ENCODE data around the gene KRTAP5-6.

DNA sequence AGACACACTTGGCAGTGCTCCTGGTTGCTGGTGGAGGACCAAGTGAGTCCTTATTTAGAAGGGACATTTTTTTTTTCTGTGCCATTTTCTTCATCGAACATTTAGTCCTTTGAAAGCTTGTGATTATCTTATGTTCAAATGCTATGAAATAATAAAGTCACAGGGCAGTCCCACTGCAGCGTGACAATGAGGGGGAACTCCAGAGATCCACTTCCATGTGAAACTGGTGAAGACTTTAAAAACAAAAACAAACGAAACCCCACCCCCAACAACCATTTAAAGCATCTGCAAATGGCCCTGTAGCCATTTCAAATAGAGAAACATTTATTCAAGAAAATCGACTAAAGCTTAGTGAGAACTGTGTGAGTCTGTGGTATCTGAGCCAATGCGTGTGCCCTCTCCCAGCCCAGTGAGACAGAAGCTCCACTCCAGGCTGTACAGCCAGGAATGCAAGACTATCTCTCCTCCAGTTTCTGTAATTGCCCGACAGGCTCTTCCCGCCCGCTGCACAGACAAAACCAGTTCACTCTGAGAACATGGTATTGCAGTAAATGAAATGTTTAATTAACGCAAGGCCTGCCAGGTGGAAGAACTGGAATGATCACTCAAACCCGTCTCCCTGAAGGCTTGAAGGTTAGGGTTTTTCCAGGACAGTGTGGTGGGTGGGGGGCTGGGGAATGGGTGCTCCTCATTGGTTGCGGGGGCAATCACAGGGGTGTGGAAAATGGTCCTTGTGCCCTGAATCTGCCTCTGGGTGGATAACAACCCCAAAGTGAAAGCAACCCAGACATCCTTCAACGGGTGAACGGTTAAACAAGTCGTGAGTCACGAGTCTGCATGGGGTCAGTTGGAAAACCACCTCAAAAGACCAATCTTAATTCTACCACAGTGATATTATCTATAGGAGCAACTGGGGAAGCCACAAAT lies 8.4 kb downstream of the KRTAP5-6 start:
- TF ChIP-seq, protein P1, sequence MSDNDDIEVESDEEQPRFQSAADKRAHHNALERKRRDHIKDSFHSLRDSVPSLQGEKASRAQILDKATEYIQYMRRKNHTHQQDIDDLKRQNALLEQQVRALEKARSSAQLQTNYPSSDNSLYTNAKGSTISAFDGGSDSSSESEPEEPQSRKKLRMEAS (IDR thresholded peaks at IDR 0.05) = no peak
- TF ChIP-seq TCF12 (IDR thresholded peaks at IDR 0.05; ENCODE audit: low read depth) (no peak), FOXM1 (IDR thresholded peaks at IDR 0.05; ENCODE audit: borderline replicate concordance, low read depth) (no peak), NFIC (IDR thresholded peaks at IDR 0.05) (no peak), CREB1 (IDR thresholded peaks at IDR 0.05; ENCODE audit: low read depth) (no peak), YY1 (IDR thresholded peaks at IDR 0.05; ENCODE audit: low read depth) (no peak), RAD21 (IDR thresholded peaks at IDR 0.05; ENCODE audit: low read depth) (no peak), TEAD4 (IDR thresholded peaks at IDR 0.05) (no peak)
- TF ChIP-seq, protein P2, sequence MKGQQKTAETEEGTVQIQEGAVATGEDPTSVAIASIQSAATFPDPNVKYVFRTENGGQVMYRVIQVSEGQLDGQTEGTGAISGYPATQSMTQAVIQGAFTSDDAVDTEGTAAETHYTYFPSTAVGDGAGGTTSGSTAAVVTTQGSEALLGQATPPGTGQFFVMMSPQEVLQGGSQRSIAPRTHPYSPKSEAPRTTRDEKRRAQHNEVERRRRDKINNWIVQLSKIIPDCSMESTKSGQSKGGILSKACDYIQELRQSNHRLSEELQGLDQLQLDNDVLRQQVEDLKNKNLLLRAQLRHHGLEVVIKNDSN (IDR thresholded peaks at IDR 0.05) = no peak
- TF ChIP-seq, protein P3, sequence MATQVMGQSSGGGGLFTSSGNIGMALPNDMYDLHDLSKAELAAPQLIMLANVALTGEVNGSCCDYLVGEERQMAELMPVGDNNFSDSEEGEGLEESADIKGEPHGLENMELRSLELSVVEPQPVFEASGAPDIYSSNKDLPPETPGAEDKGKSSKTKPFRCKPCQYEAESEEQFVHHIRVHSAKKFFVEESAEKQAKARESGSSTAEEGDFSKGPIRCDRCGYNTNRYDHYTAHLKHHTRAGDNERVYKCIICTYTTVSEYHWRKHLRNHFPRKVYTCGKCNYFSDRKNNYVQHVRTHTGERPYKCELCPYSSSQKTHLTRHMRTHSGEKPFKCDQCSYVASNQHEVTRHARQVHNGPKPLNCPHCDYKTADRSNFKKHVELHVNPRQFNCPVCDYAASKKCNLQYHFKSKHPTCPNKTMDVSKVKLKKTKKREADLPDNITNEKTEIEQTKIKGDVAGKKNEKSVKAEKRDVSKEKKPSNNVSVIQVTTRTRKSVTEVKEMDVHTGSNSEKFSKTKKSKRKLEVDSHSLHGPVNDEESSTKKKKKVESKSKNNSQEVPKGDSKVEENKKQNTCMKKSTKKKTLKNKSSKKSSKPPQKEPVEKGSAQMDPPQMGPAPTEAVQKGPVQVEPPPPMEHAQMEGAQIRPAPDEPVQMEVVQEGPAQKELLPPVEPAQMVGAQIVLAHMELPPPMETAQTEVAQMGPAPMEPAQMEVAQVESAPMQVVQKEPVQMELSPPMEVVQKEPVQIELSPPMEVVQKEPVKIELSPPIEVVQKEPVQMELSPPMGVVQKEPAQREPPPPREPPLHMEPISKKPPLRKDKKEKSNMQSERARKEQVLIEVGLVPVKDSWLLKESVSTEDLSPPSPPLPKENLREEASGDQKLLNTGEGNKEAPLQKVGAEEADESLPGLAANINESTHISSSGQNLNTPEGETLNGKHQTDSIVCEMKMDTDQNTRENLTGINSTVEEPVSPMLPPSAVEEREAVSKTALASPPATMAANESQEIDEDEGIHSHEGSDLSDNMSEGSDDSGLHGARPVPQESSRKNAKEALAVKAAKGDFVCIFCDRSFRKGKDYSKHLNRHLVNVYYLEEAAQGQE (IDR thresholded peaks at IDR 0.05; ENCODE audit: low read depth) = no peak
